Tibial nerve (tissue), 4 donors: Measurements from ENCODE around the gene REM1. TPM values are rescaled to one million over a fixed set of nuclear protein-coding genes. Genes with fewer than 3 reads are reported as not detected.
"Not testable (repeated sequence)": the region's sequence is repeated elsewhere in the genome, so short reads cannot be mapped to it uniquely, and the experiment has no call there.

Source experiments
- DNase-seq, 2 donors: peaks; one replicate each; pipeline ENCODE4 v3.0.0-alpha.2; 2019; ENCODE audit warnings: low spot score in 2 of 2
- H3K27ac ChIP-seq, 4 donors: fragments of 200-600 bp; sonication (generic) in 3 of 4; one replicate each; pipeline ENCODE4 v1.5.1; 2017 to 2019; ENCODE audit warnings: mild to moderate bottlenecking in 1 of 4
- H3K27me3 ChIP-seq, 2 donors: fragments of 200-600 bp; sonication (generic) in 1 of 2; one replicate each; pipeline versions ENCODE4 v1.5.1 to v1.6.0; 2017 to 2019
- H3K36me3 ChIP-seq, 3 donors: fragments of 200-600 bp; sonication (generic); one replicate each; pipeline ENCODE4 v1.5.1; 2018 to 2019
- H3K4me1 ChIP-seq, 4 donors: fragments of 200-600 bp; sonication (generic) in 3 of 4; one replicate each; pipeline ENCODE4 v1.5.1; 2017 to 2019
- H3K4me3 ChIP-seq, 4 donors: fragments of 200-600 bp; sonication (generic) in 3 of 4; one replicate each; pipeline ENCODE4 v1.5.1; 2017 to 2019; ENCODE audit warnings: mild to moderate bottlenecking in 1 of 4, moderate library complexity in 1 of 4
- H3K9me3 ChIP-seq, 4 donors: fragments of 200-600 bp; sonication (generic) in 3 of 4; one replicate each; pipeline ENCODE4 v1.5.1; 2017 to 2019
- CTCF ChIP-seq, 5 experiments: fragments of 200-600 bp in 3 of 5; fragments of 450-650 bp in 2 of 5; sonication (generic) in 3 of 5; IDR thresholded peaks; one replicate each; pipeline ENCODE4 v1.5.1; 2016 to 2019; ENCODE audit warnings: antibody characterized with exemption in 5 of 5, mild to moderate bottlenecking in 3 of 5, moderate library complexity in 2 of 5
- EP300 ChIP-seq, 2 donors: sonication (generic); formaldehyde crosslinking; IDR thresholded peaks; one replicate each; pipeline ENCODE4 v1.6.1; 2017; ENCODE audit warnings: antibody characterized with exemption in 2 of 2, mild to moderate bottlenecking in 1 of 2
- POLR2A ChIP-seq, 2 donors: fragments of 450-650 bp; IDR thresholded peaks; one replicate each; pipeline ENCODE4 v1.6.1; 2017; ENCODE audit warnings: antibody characterized with exemption in 2 of 2, mild to moderate bottlenecking in 2 of 2, moderate library complexity in 2 of 2
- WGBS, 2 donors: methylation state at CpG; one replicate each; pipeline ENCODE4 v1.1.5; 2018; 5-methylcytosine and 5-hydroxymethylcytosine counted together
- total RNA-seq, 4 donors: library from RNA; depleted of rRNA; stranded (reverse); fragments of >200 nt; gene quantifications; one replicate each; pipeline ENCODE4 v1.1.0, GENCODE V29; 2016

Gene REM1
- total RNA-seq, 4 donors from 2014 or later, result 4.4 to 12.0 (median 5.5) TPM

GRCh38 chr20:31502884-31503673 is 28.0 kb downstream of the REM1 start:
- TF ChIP-seq CTCF (IDR thresholded peaks at IDR 0.05), result peak; percentile 85 to 98 (median 93)
- H3K27ac ChIP-seq, H3K36me3 ChIP-seq, H3K4me3 ChIP-seq, H3K27me3 ChIP-seq, H3K9me3 ChIP-seq, H3K4me1 ChIP-seq: not testable (repeated sequence)
- WGBS, 2 donors, result 32 to 39% methylated on average over 17 to 20 of the region's 20 CpGs
- peak; percentile 79 to 90 for DNase-seq

DNA sequence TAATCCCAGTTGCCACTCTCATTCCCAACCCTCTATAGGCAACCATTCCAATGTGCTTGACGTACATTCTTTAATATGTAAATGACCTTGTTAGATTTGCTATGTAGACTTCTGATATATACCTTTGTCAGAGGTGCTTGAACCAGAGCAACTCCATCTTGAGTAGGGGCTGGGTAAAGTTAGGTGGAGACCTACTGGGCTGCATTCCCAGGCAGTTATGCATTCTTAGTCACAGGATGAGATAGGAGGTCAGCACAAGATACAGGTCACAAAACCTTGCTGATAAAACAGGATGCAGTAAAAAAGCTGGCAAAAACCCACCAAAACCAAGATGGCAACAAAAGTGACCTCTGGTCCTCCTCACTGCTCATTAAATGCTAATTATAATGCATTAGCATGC is 30.8 kb downstream of the REM1 start:
- H3K27me3 ChIP-seq, result no peaks in the 10 kb centered on the region
- 84 to 93% methylated on average over 1 of the region's 1 CpG for WGBS, 2 donors
- DNase-seq, result no peak
- peaks cover 0 to 7% (median 0%) of the 10 kb centered on the region in 4 donors for H3K9me3 ChIP-seq
- no peak overlapping the region for H3K27ac ChIP-seq
- no peak for TF ChIP-seq EP300 (IDR thresholded peaks at IDR 0.05)
- no peak for TF ChIP-seq POLR2A (IDR thresholded peaks at IDR 0.05)
- TF ChIP-seq CTCF (IDR thresholded peaks at IDR 0.05), result no peak
- peaks cover 0 to 7% (median 0%) of the 10 kb centered on the region in 4 donors for H3K4me1 ChIP-seq
- no peaks in the 10 kb centered on the region for H3K36me3 ChIP-seq
- no peak overlapping the region for H3K4me3 ChIP-seq

- Histone ChIP-seq H3K27ac (no peak overlapping the region), H3K36me3 (no peaks in the 10 kb centered on the region), H3K9me3 (peaks cover 0 to 7% (median 0%) of the 10 kb centered on the region in 4 donors), H3K27me3 (no peaks in the 10 kb centered on the region), H3K4me1 (no peaks in the 10 kb centered on the region), H3K4me3 (no peak overlapping the region)
- TF ChIP-seq EP300 (IDR thresholded peaks at IDR 0.05), result no peak
- no peak for TF ChIP-seq POLR2A (IDR thresholded peaks at IDR 0.05)
- TF ChIP-seq CTCF (IDR thresholded peaks at IDR 0.05), result no peak
- WGBS, 2 donors, result 74 to 88% methylated on average over 5 of the region's 5 CpGs
- no peak for DNase-seq
These were observed 33.6 kb downstream of the REM1 start for GRCh38 chr20:31508517-31509244.

GRCh38 chr20:31514154-31515071 is 39.3 kb downstream of the REM1 start, which contains the start of gene HM13:
Gene HM13 (plus strand): TSS chr20:31514442. CDS start chr20:31514552, 110 bp downstream.
- Histone ChIP-seq H3K27me3 (no peaks in the 10 kb centered on the region), H3K27ac (peak within 1 kb of the TSS; percentile 6 to 89 (median 82)), H3K4me3 (peak within 1 kb of the TSS; percentile 70 to 98 (median 88)), H3K9me3 (no peaks in the 10 kb centered on the region), H3K4me1 (peaks cover 0 to 42% (median 21%) of the 10 kb centered on the region in 4 donors), H3K36me3 (peaks cover 0 to 27% (median 0%) of the 10 kb centered on the region in 3 donors)
- DNase-seq, result peak; percentile 80 to 85
- WGBS, 2 donors, result 0 to 1% methylated on average over 74 to 86 of the region's 86 CpGs
- TF ChIP-seq CTCF (IDR thresholded peaks at IDR 0.05) (peak; percentile 99 to 100 (median 99)), POLR2A (IDR thresholded peaks at IDR 0.05) (peak in 1 of 2 donors; percentile 69), EP300 (IDR thresholded peaks at IDR 0.05) (peak in 1 of 2 donors; percentile 75)
